Measurements from ENCODE around the gene CCL14. TPM values are rescaled to one million over a fixed set of nuclear protein-coding genes. Genes with fewer than 3 reads are reported as not detected.
A peak's percentile ranks its signal among the peaks of the same experiment; 100 is the strongest.

Gene CCL14
- polyA plus RNA-seq, 4 donors, result 5.4 to 61.9 (median 6.3) TPM

DNA sequence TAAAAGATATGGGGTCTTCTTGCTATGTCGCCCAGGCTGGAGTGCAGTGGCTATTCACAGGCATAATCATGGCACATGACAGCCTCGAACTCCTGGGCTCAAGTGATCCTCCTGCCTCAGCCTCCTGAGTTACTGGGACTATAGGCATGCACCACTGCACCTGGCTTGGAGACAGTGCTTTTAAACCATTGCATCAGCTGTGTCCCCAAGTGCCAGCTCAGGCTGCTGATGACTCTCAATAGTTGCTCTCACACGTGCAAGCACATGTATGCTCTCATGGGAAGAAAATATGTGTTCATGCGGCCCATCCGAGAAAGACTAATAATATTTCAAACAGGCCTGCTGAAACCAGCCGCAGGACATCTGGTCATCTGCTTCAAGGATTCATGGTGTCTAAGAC, 14.0 kb downstream of the CCL14 start:
- H3K27ac ChIP-seq (ENCODE audit: low read depth in 1 of 3, low read length in 2 of 3), result peak overlapping the region in 1 of 3 donors; percentile 75
- H3K4me1 ChIP-seq (ENCODE audit: control insufficient read depth in 3 of 3, insufficient read depth in 2 of 3, low read depth in 1 of 3, low read length in 2 of 3), result peaks cover 0 to 47% (median 3%) of the 10 kb centered on the region in 3 donors
- WGBS, 3 donors, result 82 to 96% (median 88%) methylated on average over 6 of the region's 6 CpGs
- no peak overlapping the region for H3K4me3 ChIP-seq (ENCODE audit: low read depth in 1 of 3, low read length in 3 of 3)
- H3K9me3 ChIP-seq (ENCODE audit: control insufficient read depth in 2 of 2, insufficient read depth in 1 of 2, low read depth in 1 of 2, low read length in 1 of 2), result no peaks in the 10 kb centered on the region
- no peaks in the 10 kb centered on the region for H3K27me3 ChIP-seq (ENCODE audit: control insufficient read depth in 3 of 3, insufficient read depth in 3 of 3, low read length in 3 of 3)
- H3K36me3 ChIP-seq (ENCODE audit: control insufficient read depth in 3 of 3, insufficient read depth in 2 of 3, low read depth in 1 of 3, low read length in 3 of 3), result no peaks in the 10 kb centered on the region
- DNase-seq (no peak), FAIRE-seq (no peak)

DNA sequence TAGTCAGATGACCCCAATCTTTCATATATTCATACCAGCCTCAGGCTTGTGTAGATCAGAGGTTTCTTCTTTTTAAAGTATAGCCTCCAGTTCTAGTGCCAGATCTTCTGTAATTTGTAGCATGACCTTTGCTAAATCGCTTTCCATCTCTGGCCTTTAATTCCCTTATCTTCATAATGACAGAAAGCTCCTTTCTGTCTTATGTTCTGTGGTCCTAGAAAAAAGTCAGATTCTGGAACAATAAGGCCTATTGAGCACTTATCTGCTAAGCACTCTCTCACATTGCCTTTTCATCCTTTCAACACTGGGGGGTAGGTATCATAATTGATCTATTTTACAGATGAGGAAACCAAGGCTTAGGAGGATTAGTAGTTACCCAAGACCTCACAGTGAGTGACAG, 14.5 kb downstream of the CCL14 start:
- H3K4me1 ChIP-seq (ENCODE audit: control insufficient read depth in 3 of 3, insufficient read depth in 2 of 3, low read depth in 1 of 3, low read length in 2 of 3), result peaks cover 0 to 47% (median 3%) of the 10 kb centered on the region in 3 donors
- no peaks in the 10 kb centered on the region for H3K27me3 ChIP-seq (ENCODE audit: control insufficient read depth in 3 of 3, insufficient read depth in 3 of 3, low read length in 3 of 3)
- no peaks in the 10 kb centered on the region for H3K9me3 ChIP-seq (ENCODE audit: control insufficient read depth in 2 of 2, insufficient read depth in 1 of 2, low read depth in 1 of 2, low read length in 1 of 2)
- FAIRE-seq (no peak), DNase-seq (no peak)
- H3K4me3 ChIP-seq (ENCODE audit: low read depth in 1 of 3, low read length in 3 of 3), result no peak overlapping the region
- peak overlapping the region in 1 of 3 donors; percentile 75 for H3K27ac ChIP-seq (ENCODE audit: low read depth in 1 of 3, low read length in 2 of 3)
- H3K36me3 ChIP-seq (ENCODE audit: control insufficient read depth in 3 of 3, insufficient read depth in 2 of 3, low read depth in 1 of 3, low read length in 3 of 3), result no peaks in the 10 kb centered on the region
- WGBS, 3 donors, result 66 to 86% (median 76%) methylated on average over 1 of the region's 1 CpG

DNA sequence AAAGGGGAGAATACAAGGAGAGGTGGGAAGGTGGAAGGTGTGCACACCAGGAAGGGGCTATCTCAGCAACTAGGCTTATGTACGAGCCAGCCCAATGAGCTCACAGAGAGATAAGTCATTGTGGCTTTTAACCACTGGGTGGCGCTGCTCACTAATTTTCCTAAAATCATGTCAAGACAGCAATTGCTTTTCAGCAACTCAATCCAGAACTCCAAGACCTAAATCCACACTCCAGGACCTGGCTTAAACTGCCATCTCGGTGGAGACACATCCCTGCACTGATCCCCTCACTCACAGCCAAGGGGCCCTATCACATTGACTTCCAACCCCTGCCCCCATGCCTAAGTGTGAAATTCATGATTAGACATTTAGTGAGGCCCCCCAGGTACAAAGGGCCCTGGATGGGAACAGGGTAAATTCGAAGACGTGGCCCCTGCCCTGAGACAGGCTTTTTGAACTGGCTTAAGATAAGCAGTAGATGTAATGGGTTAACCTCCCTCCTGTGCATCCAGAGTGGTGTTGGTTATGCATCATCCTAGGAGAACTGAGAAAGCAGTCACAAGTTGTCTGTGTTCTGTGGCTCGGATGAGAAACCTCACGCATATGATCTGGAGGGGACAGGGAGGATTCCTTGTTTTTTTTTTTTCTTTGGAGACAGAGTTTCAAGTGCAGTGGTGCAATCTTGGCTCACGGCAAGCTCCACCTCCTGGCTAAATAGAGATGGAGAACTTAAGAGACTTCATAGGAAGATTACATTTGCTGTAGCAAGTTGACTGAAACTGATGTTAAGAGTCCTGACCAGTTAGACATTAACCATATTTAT, 16.8 kb downstream of the CCL14 start:
- Histone ChIP-seq H3K9me3 (ENCODE audit: control insufficient read depth in 2 of 2, insufficient read depth in 1 of 2, low read depth in 1 of 2, low read length in 1 of 2) (no peaks in the 10 kb centered on the region), H3K27me3 (ENCODE audit: control insufficient read depth in 3 of 3, insufficient read depth in 3 of 3, low read length in 3 of 3) (no peaks in the 10 kb centered on the region), H3K4me3 (ENCODE audit: low read depth in 1 of 3, low read length in 3 of 3) (peak overlapping the region in 1 of 3 donors; percentile 4), H3K36me3 (ENCODE audit: control insufficient read depth in 3 of 3, insufficient read depth in 2 of 3, low read depth in 1 of 3, low read length in 3 of 3) (no peaks in the 10 kb centered on the region), H3K4me1 (ENCODE audit: control insufficient read depth in 3 of 3, insufficient read depth in 2 of 3, low read depth in 1 of 3, low read length in 2 of 3) (peaks cover 0 to 43% (median 3%) of the 10 kb centered on the region in 3 donors), H3K27ac (ENCODE audit: low read depth in 1 of 3, low read length in 2 of 3) (peak overlapping the region in 1 of 3 donors; percentile 94)
- WGBS, 3 donors, result 6 to 26% (median 24%) methylated on average over 8 of the region's 8 CpGs
- FAIRE-seq (no peak), DNase-seq (peak; percentile 86 to 94)

DNA sequence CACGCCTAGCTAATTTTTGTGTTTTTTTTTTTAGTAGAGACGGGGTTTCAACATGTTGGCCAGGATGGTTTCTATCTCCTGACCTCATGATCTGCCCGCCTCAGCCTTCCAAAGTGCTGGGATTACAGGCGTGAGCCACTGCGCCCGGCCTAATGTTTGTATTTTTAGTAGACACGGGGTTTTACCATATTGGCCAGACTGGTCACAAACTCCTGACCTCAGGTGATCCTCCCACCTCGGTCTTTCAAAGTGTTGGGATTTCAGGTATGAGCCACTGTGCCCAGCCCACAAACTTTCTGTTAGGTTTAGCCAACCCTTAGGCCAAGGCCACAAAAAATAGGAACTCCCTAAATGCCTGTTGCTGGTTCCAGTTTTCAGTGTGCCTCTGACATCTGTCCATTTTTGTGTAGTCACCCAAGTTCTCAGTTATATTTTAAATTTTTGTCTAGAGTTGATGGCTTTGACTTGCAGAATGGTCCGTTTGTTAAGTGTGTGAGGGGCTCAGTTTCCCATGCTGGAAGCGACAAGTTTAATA, 17.9 kb downstream of the CCL14 start:
- WGBS, 3 donors, result 83 to 87% (median 86%) methylated on average over 10 of the region's 10 CpGs
- H3K4me3 ChIP-seq (ENCODE audit: low read depth in 1 of 3, low read length in 3 of 3), result no peak overlapping the region
- DNase-seq (no peak), FAIRE-seq (no peak)
- peaks cover 0 to 35% (median 2%) of the 10 kb centered on the region in 3 donors for H3K4me1 ChIP-seq (ENCODE audit: control insufficient read depth in 3 of 3, insufficient read depth in 2 of 3, low read depth in 1 of 3, low read length in 2 of 3)
- H3K9me3 ChIP-seq (ENCODE audit: control insufficient read depth in 2 of 2, insufficient read depth in 1 of 2, low read depth in 1 of 2, low read length in 1 of 2), result no peaks in the 10 kb centered on the region
- H3K27ac ChIP-seq (ENCODE audit: low read depth in 1 of 3, low read length in 2 of 3), result no peak overlapping the region
- no peaks in the 10 kb centered on the region for H3K27me3 ChIP-seq (ENCODE audit: control insufficient read depth in 3 of 3, insufficient read depth in 3 of 3, low read length in 3 of 3)
- no peaks in the 10 kb centered on the region for H3K36me3 ChIP-seq (ENCODE audit: control insufficient read depth in 3 of 3, insufficient read depth in 2 of 3, low read depth in 1 of 3, low read length in 3 of 3)

DNA sequence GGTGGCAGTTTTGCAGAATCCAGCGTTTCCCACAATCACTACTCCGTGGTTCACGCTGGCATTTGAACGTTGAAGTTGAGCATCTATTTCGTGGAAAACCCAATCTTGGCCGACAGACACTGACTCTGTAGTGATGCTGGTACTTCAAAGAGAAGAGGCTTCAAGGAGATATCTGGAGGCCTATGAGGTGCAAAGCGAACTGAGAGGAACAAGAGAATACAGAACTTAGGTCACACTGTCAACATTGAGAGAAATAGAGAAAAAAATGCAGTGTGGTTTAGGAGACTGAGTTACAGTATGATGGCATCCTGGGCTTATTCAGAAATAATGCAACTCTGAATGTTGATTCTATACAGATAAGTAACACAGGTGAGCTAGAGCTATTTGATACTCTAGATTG, 21.3 kb downstream of the CCL14 start:
- DNase-seq (no peak), FAIRE-seq (no peak)
- 90 to 92% (median 91%) methylated on average over 7 of the region's 7 CpGs for WGBS, 3 donors
- H3K27ac ChIP-seq (ENCODE audit: low read depth in 1 of 3, low read length in 2 of 3), result no peak overlapping the region
- peaks cover 0 to 5% (median 0%) of the 10 kb centered on the region in 3 donors for H3K4me1 ChIP-seq (ENCODE audit: control insufficient read depth in 3 of 3, insufficient read depth in 2 of 3, low read depth in 1 of 3, low read length in 2 of 3)
- no peaks in the 10 kb centered on the region for H3K9me3 ChIP-seq (ENCODE audit: control insufficient read depth in 2 of 2, insufficient read depth in 1 of 2, low read depth in 1 of 2, low read length in 1 of 2)
- no peaks in the 10 kb centered on the region for H3K27me3 ChIP-seq (ENCODE audit: control insufficient read depth in 3 of 3, insufficient read depth in 3 of 3, low read length in 3 of 3)
- no peak overlapping the region for H3K4me3 ChIP-seq (ENCODE audit: low read depth in 1 of 3, low read length in 3 of 3)
- no peaks in the 10 kb centered on the region for H3K36me3 ChIP-seq (ENCODE audit: control insufficient read depth in 3 of 3, insufficient read depth in 2 of 3, low read depth in 1 of 3, low read length in 3 of 3)

DNA sequence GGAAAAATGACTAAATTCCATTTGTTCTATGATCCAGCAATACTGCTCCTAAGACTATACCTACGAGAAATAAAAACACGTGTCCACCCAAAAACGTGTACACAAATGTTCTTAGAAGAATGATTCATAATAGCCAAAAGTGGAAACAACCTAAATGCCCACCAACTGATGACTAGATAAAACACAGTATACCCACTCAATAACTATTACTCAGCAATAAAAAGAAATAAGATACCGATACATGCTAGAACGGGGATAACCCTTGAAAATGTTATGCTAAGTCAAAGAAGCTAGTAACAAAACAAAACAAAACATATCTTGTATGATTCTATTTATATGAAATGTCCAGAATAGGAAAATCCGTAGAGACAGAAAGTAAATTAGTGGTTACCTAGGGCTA, 22.9 kb downstream of the CCL14 start:
- Histone ChIP-seq H3K27ac (ENCODE audit: low read depth in 1 of 3, low read length in 2 of 3) (no peak overlapping the region), H3K36me3 (ENCODE audit: control insufficient read depth in 3 of 3, insufficient read depth in 2 of 3, low read depth in 1 of 3, low read length in 3 of 3) (no peaks in the 10 kb centered on the region), H3K4me1 (ENCODE audit: control insufficient read depth in 3 of 3, insufficient read depth in 2 of 3, low read depth in 1 of 3, low read length in 2 of 3) (no peaks in the 10 kb centered on the region), H3K4me3 (ENCODE audit: low read depth in 1 of 3, low read length in 3 of 3) (no peak overlapping the region), H3K27me3 (ENCODE audit: control insufficient read depth in 3 of 3, insufficient read depth in 3 of 3, low read length in 3 of 3) (no peaks in the 10 kb centered on the region), H3K9me3 (ENCODE audit: control insufficient read depth in 2 of 2, insufficient read depth in 1 of 2, low read depth in 1 of 2, low read length in 1 of 2) (no peaks in the 10 kb centered on the region)
- 78 to 84% (median 83%) methylated on average over 6 of the region's 6 CpGs for WGBS, 3 donors
- no peak for FAIRE-seq
- DNase-seq, result no peak

DNA sequence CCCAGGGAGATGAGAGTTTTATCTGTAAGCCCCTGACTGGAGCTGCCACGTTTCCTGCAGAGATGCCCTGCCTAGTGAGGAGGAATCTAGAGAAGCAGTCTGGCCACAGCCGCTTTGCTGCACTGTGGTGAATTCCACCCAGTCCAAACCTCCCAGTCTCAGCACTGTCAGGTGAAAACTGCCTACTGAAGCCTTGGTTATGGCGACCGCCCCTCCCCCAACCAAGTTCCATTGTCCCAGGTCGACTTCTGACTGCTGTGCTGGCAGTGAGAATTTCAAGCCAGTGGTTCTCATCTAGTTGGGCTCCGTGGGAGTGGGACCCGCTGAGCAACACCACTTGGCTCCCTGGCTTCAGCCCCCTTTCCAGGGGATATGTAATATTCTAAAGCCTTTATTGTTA, 32.8 kb downstream of the CCL14 start:
- Histone ChIP-seq H3K4me3 (ENCODE audit: low read depth in 1 of 3, low read length in 3 of 3) (no peak overlapping the region), H3K36me3 (ENCODE audit: control insufficient read depth in 3 of 3, insufficient read depth in 2 of 3, low read depth in 1 of 3, low read length in 3 of 3) (no peaks in the 10 kb centered on the region), H3K27ac (ENCODE audit: low read depth in 1 of 3, low read length in 2 of 3) (no peak overlapping the region), H3K9me3 (ENCODE audit: control insufficient read depth in 2 of 2, insufficient read depth in 1 of 2, low read depth in 1 of 2, low read length in 1 of 2) (no peaks in the 10 kb centered on the region), H3K4me1 (ENCODE audit: control insufficient read depth in 3 of 3, insufficient read depth in 2 of 3, low read depth in 1 of 3, low read length in 2 of 3) (no peaks in the 10 kb centered on the region), H3K27me3 (ENCODE audit: control insufficient read depth in 3 of 3, insufficient read depth in 3 of 3, low read length in 3 of 3) (no peaks in the 10 kb centered on the region)
- 58 to 71% (median 69%) methylated on average over 7 of the region's 7 CpGs for WGBS, 3 donors
- DNase-seq (no peak), FAIRE-seq (no peak)

DNA sequence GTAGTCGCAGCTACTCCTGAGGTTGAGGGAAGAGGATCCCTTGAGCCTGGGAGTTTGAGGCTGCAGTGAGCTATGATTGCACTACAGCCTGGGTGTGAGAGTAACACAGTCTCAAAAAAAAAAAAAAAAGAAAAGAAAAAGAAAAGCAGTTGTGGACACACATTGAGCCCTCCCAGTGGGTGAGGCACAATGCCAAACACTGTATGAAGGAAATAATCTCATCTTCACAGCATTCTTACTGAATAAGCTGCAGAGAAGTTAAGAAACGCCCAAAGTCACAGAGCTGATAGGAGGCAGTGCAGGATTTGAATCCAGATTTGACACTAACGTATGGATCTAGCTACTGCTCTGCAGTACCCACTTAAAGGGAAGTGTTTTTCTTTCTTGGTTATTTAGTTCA, 37.1 kb downstream of the CCL14 start:
- H3K4me1 ChIP-seq (ENCODE audit: control insufficient read depth in 3 of 3, insufficient read depth in 2 of 3, low read depth in 1 of 3, low read length in 2 of 3), result peaks cover 0 to under 1% (median 0%) of the 10 kb centered on the region in 3 donors
- H3K27ac ChIP-seq (ENCODE audit: low read depth in 1 of 3, low read length in 2 of 3), result no peak overlapping the region
- no peak for FAIRE-seq
- no peak for DNase-seq
- H3K9me3 ChIP-seq (ENCODE audit: control insufficient read depth in 2 of 2, insufficient read depth in 1 of 2, low read depth in 1 of 2, low read length in 1 of 2), result no peaks in the 10 kb centered on the region
- no peaks in the 10 kb centered on the region for H3K36me3 ChIP-seq (ENCODE audit: control insufficient read depth in 3 of 3, insufficient read depth in 2 of 3, low read depth in 1 of 3, low read length in 3 of 3)
- no peak overlapping the region for H3K4me3 ChIP-seq (ENCODE audit: low read depth in 1 of 3, low read length in 3 of 3)
- H3K27me3 ChIP-seq (ENCODE audit: control insufficient read depth in 3 of 3, insufficient read depth in 3 of 3, low read length in 3 of 3), result no peaks in the 10 kb centered on the region
- 72 to 75% (median 74%) methylated on average over 3 of the region's 3 CpGs for WGBS, 3 donors

Data from small intestine (tissue), 7 donors.